Measurements from ENCODE around the gene OR51V1.
"Not testable (repeated sequence)": the region's sequence is repeated elsewhere in the genome, so short reads cannot be mapped to it uniquely, and the experiment has no call there.

The OR51V1 gene

GRCh38 chr11:5229796-5230195, 29.3 kb upstream of the OR51V1 start:
- no peak for DNase-seq

GRCh38 chr11:5229356-5229755, 28.9 kb upstream of the OR51V1 start:
- DNase-seq, result no peak

- no peak for DNase-seq
Measured at GRCh38 chr11:5228124-5228523, 27.6 kb upstream of the OR51V1 start.

GRCh38 chr11:5227681-5228080, 27.2 kb upstream of the OR51V1 start:
- no peak for DNase-seq

- no peak for DNase-seq
Measured at GRCh38 chr11:5226732-5227310, 26.3 kb upstream of the OR51V1 start, which contains the start of gene HBB. Gene HBB (minus strand): TSS chr11:5227071. CDS start chr11:5227021, 50 bp downstream.

- DNase-seq, result no peak
Measured at GRCh38 chr11:5225480-5225871, 25.0 kb upstream of the OR51V1 start.

GRCh38 chr11:5224538-5225479, 24.3 kb upstream of the OR51V1 start:
- DNase-seq, result no peak

- no peak for DNase-seq
Measured at GRCh38 chr11:5223686-5224085, 23.2 kb upstream of the OR51V1 start.

GRCh38 chr11:5223146-5223545, 22.7 kb upstream of the OR51V1 start:
- no peak for DNase-seq

GRCh38 chr11:5210376-5210885, 9.9 kb upstream of the OR51V1 start:
- DNase-seq, result no peak

GRCh38 chr11:5204787-5205186, 4.3 kb upstream of the OR51V1 start:
- DNase-seq, result no peak

- DNase-seq, result no peak
Measured at GRCh38 chr11:5203366-5203765, 2.9 kb upstream of the OR51V1 start.

- no peak for DNase-seq
Measured at GRCh38 chr11:5198285-5198684, 2.2 kb downstream of the OR51V1 start.

GRCh38 chr11:5197536-5197935, 2.9 kb downstream of the OR51V1 start:
- DNase-seq, result no peak

- no peak for DNase-seq
Measured at GRCh38 chr11:5196731-5197130, 3.8 kb downstream of the OR51V1 start.

GRCh38 chr11:5196067-5196466, 4.4 kb downstream of the OR51V1 start:
- no peak for DNase-seq

GRCh38 chr11:5192738-5193137, 7.7 kb downstream of the OR51V1 start:
- DNase-seq, result no peak

GRCh38 chr11:5188201-5188600, 12.3 kb downstream of the OR51V1 start:
- no peak for DNase-seq

GRCh38 chr11:5178046-5178837, 22.2 kb downstream of the OR51V1 start:
- DNase-seq, result no peak

GRCh38 chr11:5174934-5175333, 25.5 kb downstream of the OR51V1 start:
- DNase-seq, result no peak

GRCh38 chr11:5171856-5172255, 28.6 kb downstream of the OR51V1 start:
- DNase-seq, result no peak

GRCh38 chr11:5165898-5166297, 34.6 kb downstream of the OR51V1 start:
- not testable (repeated sequence) for DNase-seq

- DNase-seq, result not testable (repeated sequence)
Measured at GRCh38 chr11:5164807-5165206, 35.7 kb downstream of the OR51V1 start.
